Activated CD4-positive, alpha-beta memory T cell treated with anti-CD3 and anti-CD28 coated beads, Interleukin-2, amount 10 ng/mL, durations not matched to agents 7 days and 5 days (primary cell): ENCODE measurements around the gene TIMM22. TPM values are rescaled to one million over a fixed set of nuclear protein-coding genes. Genes with fewer than 3 reads are reported as not detected.
"Not testable (repeated sequence)": the region's sequence is repeated elsewhere in the genome, so short reads cannot be mapped to it uniquely, and the experiment has no call there.

Source experiments
- CTCF ChIA-PET: fragments of 350-600 bp; sonication (Branson Sonifier 250); formaldehyde crosslinking; loops from one replicate; lab custom pipeline; 2021; ENCODE audit warnings: antibody characterized with exemption, inconsistent platforms; lab: Charles Lee
- POLR2A ChIA-PET: fragments of 350-600 bp; sonication (Branson Sonifier 250); formaldehyde crosslinking; loops from one replicate; lab custom pipeline; 2021; ENCODE audit warnings: antibody characterized with exemption; lab: Charles Lee
- DNase-seq: peaks from one replicate; pipeline ENCODE4 v3.0.0-alpha.2; 2020
- H3K27ac Mint-ChIP-seq: one replicate; pipeline ENCODE4 v1.8.0; 2021; ENCODE audit warnings: mild to moderate bottlenecking, mixed read lengths
- H3K27me3 Mint-ChIP-seq: one replicate; pipeline ENCODE4 v1.8.0; 2021; ENCODE audit warnings: mixed read lengths
- H3K36me3 Mint-ChIP-seq: one replicate; pipeline ENCODE4 v1.8.0; 2021; ENCODE audit warnings: low read depth, mixed read lengths
- H3K4me1 Mint-ChIP-seq: one replicate; pipeline ENCODE4 v1.8.0; 2021; ENCODE audit warnings: mixed read lengths
- H3K4me3 Mint-ChIP-seq: one replicate; pipeline ENCODE4 v1.8.0; 2021; ENCODE audit warnings: mild to moderate bottlenecking, mixed read lengths
- H3K9me3 Mint-ChIP-seq: one replicate; pipeline ENCODE4 v1.8.0; 2021; ENCODE audit warnings: mixed read lengths
- total RNA-seq, 2 experiments: library from RNA; stranded (reverse); gene quantifications; one replicate each; pipeline ENCODE4 v1.2.3, GENCODE V29; 2021

TIMM22 gene
- total RNA-seq, 2 experiments from 2014 or later = 8.1 to 8.2 TPM

DNA sequence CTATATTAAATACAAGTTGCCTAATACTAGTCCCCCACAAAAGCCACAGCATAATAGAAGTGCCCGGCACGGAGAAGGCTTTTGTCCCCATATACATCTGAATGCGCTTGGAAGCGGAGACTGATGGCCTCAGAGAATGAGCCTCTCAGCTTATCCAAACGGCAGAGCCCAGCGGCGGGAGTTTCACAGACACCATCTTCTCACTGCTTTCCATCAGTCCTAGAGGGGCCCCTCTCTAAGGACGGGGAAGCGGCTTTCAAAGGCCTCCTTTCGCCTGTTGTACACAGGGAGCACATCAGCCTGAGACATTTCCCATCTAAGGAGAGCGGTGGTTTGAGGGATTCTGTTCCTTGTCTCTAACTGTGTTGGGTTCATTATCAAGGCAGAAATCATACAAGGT lies 34.3 kb upstream of the TIMM22 start:
- H3K9me3 Mint-ChIP-seq = no peaks in the 10 kb centered on the region
- no peaks in the 10 kb centered on the region for H3K4me1 Mint-ChIP-seq
- no peak overlapping the region for H3K27ac Mint-ChIP-seq
- no peaks in the 10 kb centered on the region for H3K36me3 Mint-ChIP-seq
- CTCF ChIA-PET = no interaction called here
- POLR2A ChIA-PET = no interaction called here
- peaks cover 18% of the 10 kb centered on the region for H3K27me3 Mint-ChIP-seq
- no peak for DNase-seq
- H3K4me3 Mint-ChIP-seq = no peak overlapping the region

DNA sequence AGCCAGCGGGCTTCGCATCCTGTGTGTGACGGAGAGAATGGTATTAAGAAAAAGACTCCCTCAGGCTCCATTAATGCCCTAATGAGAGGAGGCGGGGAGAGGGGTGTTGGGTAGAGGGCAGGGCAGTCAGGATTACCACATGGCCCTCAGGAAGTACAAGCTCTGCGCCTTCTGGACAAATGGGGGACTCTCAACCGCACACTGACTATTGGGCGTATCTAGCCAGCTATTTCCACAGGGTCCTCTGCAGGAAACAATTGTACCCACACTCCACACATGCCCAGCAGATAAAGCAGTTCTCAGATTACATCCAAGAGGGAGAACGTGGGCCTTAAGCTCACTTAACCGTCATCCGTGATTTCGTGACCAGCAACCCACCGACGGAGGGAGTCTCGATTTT lies 32.1 kb upstream of the TIMM22 start:
- DNase-seq = no peak
- H3K36me3 Mint-ChIP-seq = no peaks in the 10 kb centered on the region
- H3K9me3 Mint-ChIP-seq = no peaks in the 10 kb centered on the region
- H3K4me3 Mint-ChIP-seq = no peak overlapping the region
- no peak overlapping the region for H3K27ac Mint-ChIP-seq
- ChIA-PET CTCF (no interaction called here), POLR2A (no interaction called here)
- no peaks in the 10 kb centered on the region for H3K4me1 Mint-ChIP-seq
- H3K27me3 Mint-ChIP-seq = peaks cover 30% of the 10 kb centered on the region

DNA sequence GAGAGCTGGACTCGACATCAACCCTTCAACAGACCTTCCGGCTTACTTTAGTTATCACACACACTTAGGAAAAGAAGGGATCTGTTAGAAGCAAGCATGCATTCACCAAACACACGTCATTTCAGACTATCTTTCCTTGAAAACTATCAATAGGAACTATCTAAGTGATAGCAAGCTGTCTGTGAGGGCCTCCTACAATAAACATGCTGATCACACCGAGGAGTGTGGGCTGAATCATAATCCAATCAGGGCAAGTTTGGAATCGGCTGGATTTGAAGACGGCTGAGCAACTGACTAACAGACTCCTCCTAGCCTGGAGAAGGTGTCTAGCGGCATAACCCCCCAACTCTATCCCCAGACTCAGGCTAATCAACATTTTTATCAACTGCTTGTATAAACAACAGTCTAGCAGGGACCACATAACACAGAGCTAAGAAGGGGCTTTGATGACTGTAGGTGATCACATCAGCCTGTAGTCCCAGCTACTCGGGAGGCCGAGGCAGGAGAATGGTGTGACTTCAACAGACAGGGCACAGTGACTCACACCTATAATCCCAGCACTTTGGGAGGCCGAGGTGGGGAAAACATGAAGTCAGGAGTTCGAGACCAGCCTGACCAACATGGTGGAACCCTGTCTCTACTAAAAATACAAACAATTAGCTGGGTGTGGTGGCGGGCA lies 31.5 kb upstream of the TIMM22 start:
- Mint-ChIP-seq H3K4me3 (no peak overlapping the region), H3K4me1 (no peaks in the 10 kb centered on the region), H3K36me3 (no peaks in the 10 kb centered on the region), H3K27ac (no peak overlapping the region), H3K9me3 (no peaks in the 10 kb centered on the region), H3K27me3 (peaks cover 32% of the 10 kb centered on the region)
- ChIA-PET CTCF (interaction anchor here (1.1 kb wide), 1 partner anchor 31 kb away, joined by 3 read pairs; no protein-coding TSS in a partner anchor), POLR2A (no interaction called here)
- DNase-seq = no peak

DNA sequence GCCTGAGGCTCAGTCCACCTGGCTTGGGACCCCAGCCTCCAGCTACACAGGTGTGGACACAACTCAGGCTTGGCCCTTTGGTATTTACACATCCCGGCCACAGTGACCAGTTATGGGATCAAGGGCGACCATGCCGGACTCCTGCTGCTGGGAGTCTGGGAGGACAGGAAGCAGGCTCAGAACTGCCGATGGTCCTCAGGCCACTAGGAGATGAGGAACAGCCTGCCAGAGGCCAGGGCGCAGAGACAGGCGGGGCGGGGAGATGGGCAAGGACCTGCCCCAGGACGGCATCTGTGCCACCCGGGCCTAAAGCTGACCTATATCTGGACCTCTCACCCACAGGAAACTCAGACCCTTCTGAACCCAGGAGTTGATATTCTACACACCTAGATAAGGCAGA lies 29.8 kb upstream of the TIMM22 start:
- H3K27me3 Mint-ChIP-seq = peaks cover 28% of the 10 kb centered on the region
- no peak overlapping the region for H3K4me3 Mint-ChIP-seq
- H3K36me3 Mint-ChIP-seq = no peaks in the 10 kb centered on the region
- H3K9me3 Mint-ChIP-seq = no peaks in the 10 kb centered on the region
- H3K4me1 Mint-ChIP-seq = no peaks in the 10 kb centered on the region
- H3K27ac Mint-ChIP-seq = no peak overlapping the region
- POLR2A ChIA-PET = no interaction called here
- CTCF ChIA-PET = no interaction called here
- DNase-seq = no peak

DNA sequence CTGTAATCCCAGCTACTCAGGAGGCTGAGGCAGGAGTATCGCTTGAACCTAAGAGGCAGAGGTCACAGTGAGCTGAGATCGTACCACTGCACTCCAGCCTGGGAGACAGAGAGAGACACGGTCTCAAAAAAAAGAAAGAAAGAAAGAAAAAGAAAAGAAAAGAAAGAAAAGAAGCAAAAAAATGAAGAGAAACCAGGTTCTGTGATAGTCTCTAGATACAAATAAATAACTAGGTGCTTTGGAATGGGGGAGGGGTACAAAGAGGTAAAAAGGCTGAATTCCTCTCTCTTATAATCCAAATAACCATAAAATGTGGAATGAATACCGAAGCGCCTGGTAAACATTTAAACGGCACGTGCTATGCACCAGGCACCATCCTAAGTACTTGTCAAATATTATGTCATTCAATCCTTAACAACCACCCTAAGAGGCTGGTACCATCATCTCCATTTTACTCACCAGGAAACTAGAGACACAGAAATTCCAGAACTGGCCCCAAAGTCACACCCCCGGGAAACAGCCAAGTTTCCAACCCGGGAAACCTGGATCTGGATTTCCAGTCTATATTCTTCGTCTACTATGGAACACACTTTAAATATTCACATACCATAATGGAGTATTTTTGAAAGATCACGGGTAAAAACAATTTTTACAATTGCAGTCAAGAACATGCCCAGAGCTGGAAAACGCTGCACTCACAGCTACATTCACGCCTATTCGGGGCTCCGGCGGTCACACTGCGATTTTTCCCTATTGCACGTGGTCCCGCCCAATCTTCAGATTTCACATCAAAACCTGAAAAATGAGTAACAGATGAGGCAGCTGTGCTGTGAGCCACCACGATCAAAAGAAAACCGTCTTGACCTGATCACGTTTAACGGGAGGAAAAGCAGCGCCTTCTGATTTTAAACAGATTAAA lies 27.9 kb upstream of the TIMM22 start:
- no peak overlapping the region for H3K27ac Mint-ChIP-seq
- no peaks in the 10 kb centered on the region for H3K9me3 Mint-ChIP-seq
- DNase-seq = no peak
- H3K4me3 Mint-ChIP-seq = no peak overlapping the region
- CTCF ChIA-PET = no interaction called here
- no peaks in the 10 kb centered on the region for H3K36me3 Mint-ChIP-seq
- H3K27me3 Mint-ChIP-seq = peaks cover 26% of the 10 kb centered on the region
- no peaks in the 10 kb centered on the region for H3K4me1 Mint-ChIP-seq
- POLR2A ChIA-PET = no interaction called here

DNA sequence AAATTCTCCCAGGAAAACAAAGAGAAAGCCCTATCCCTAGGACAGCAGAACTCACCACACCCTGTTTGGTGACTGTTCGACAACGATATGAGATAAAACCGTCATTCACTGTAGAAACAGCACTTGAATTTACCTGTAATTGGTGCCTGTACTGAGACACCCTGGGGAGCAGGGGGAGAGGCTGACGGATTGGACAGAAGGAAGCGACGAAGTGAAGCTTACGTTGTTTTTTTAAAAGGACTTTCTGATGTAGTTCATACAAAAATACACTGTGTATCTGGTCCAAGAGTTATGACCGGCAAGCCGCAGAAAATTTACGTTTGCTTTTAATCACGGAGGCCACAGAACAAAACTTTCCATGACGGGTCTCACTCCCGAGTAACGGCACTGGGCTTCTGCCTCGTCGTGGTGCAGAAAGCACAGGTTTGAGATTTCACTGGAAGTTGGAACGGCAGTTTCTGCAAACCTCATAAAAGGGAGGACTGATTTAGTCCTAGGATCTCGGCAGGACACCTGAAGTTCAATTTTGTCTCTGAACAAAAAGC lies 27.0 kb upstream of the TIMM22 start:
- peaks cover 22% of the 10 kb centered on the region for H3K27me3 Mint-ChIP-seq
- no peaks in the 10 kb centered on the region for H3K9me3 Mint-ChIP-seq
- DNase-seq = no peak
- H3K27ac Mint-ChIP-seq = no peak overlapping the region
- no peak overlapping the region for H3K4me3 Mint-ChIP-seq
- CTCF ChIA-PET = no interaction called here
- no peaks in the 10 kb centered on the region for H3K4me1 Mint-ChIP-seq
- POLR2A ChIA-PET = no interaction called here
- H3K36me3 Mint-ChIP-seq = no peaks in the 10 kb centered on the region

DNA sequence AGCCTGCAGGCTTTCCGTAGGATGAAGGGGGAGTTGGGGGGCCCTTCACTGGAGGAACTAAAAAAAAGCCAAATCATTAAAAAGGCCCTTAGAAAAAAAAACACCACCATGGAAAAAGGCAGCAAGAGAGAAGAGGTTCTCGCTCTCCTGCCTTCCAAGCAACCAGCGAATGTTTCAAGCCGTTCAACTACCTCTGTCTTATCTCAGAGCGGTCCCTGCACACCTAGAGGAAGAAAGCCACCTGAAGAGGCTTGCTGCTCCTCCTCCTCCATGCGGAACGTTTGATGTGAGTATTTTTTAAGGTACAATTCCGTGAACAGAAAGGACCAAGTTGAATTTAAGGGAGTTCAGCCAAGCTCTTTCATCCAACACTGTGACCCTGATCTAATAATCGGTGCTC lies 26.6 kb upstream of the TIMM22 start:
- no peak for DNase-seq
- peaks cover 23% of the 10 kb centered on the region for H3K27me3 Mint-ChIP-seq
- CTCF ChIA-PET = interaction anchor here (1.2 kb wide), 1 partner anchor 558 kb away, joined by 3 read pairs; no protein-coding TSS in a partner anchor
- no peaks in the 10 kb centered on the region for H3K36me3 Mint-ChIP-seq
- no peak overlapping the region for H3K27ac Mint-ChIP-seq
- H3K4me3 Mint-ChIP-seq = no peak overlapping the region
- H3K4me1 Mint-ChIP-seq = no peaks in the 10 kb centered on the region
- H3K9me3 Mint-ChIP-seq = no peaks in the 10 kb centered on the region
- POLR2A ChIA-PET = no interaction called here

DNA sequence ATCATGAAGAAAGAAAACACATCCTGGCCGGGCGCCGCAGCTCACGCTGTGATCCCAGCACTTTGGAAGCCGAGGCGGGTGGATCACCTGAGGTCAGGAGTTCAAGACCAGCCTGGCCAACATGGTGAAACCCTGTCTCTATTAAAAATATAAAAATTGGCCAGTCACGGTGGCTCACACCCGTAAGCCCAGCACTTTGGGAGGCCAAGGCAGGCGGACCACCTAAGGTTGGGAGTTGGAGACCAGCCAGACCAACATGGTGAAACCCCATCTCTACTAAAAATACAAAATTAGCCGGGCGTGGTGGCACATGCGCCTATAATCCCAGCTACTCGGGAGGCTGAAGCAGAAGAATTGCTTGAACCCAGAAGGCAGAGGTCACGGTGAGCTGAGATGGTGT lies 25.1 kb upstream of the TIMM22 start:
- DNase-seq, H3K9me3 Mint-ChIP-seq, H3K36me3 Mint-ChIP-seq, H3K4me1 Mint-ChIP-seq, POLR2A ChIA-PET, H3K27ac Mint-ChIP-seq, H3K4me3 Mint-ChIP-seq: not testable (repeated sequence)
- CTCF ChIA-PET = interaction anchor here (1.2 kb wide), 1 partner anchor 9 kb away, joined by 3 read pairs; no protein-coding TSS in a partner anchor
- H3K27me3 Mint-ChIP-seq = peaks cover 35% of the 10 kb centered on the region

DNA sequence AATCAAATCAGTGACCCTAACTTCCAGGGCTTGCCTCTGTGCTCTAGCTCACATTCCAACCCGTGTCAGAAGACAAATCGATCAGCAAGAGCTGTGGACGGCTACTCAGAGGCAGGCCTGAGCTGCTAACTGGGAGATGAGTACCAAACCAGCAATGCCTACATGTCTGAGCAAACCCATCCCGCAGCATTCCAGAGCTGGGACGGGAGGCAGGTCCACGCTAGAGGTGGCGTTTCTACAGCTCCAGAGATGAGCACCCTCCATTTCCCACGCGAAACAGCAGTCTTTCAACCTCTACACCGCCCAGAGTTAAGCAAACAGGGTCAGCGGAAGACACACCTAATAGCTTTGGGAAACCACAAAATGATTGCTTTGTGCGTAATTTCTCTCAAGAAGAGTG lies 23.9 kb upstream of the TIMM22 start:
- POLR2A ChIA-PET = no interaction called here

DNA sequence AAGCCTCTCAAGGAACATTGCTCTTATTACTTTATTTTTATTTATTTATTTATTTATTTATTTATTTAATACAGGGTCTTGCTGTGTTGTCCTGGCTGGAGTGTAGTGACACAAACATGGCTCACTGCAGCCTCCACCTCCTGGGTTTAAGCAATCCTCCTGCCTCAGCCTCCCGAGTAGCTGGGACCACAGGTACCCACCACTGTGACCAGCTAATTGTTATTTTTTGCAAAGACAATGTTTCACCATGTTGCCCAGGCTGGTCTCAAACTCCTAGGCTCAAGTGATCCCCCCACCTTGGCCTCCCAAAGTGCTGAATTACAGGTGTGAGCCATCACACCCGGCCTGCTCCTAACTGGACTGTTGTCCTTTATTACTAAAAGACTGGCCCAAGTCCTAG lies 22.2 kb upstream of the TIMM22 start:
- H3K36me3 Mint-ChIP-seq, H3K9me3 Mint-ChIP-seq, H3K4me3 Mint-ChIP-seq, H3K27ac Mint-ChIP-seq, POLR2A ChIA-PET, H3K4me1 Mint-ChIP-seq, DNase-seq: not testable (repeated sequence)
- peaks cover 37% of the 10 kb centered on the region for H3K27me3 Mint-ChIP-seq
- CTCF ChIA-PET = interaction anchor here (1.4 kb wide), 1 partner anchor 22 kb away, joined by 4 read pairs; the partner anchor contains the start of gene TIMM22

More for the DNA sequence above, 23.9 kb upstream of the TIMM22 start:
- Mint-ChIP-seq H3K4me3 (no peak overlapping the region), H3K36me3 (no peaks in the 10 kb centered on the region), H3K27ac (no peak overlapping the region), H3K4me1 (peaks cover 1% of the 10 kb centered on the region), H3K9me3 (no peaks in the 10 kb centered on the region), H3K27me3 (peaks cover 42% of the 10 kb centered on the region)
- no peak for DNase-seq
- CTCF ChIA-PET = interaction anchor here (0.5 to 1.2 kb wide), 4 partner anchors 8 to 205 kb away, joined by 3 read pairs; partner anchors contain the start of gene TIMM22

DNA sequence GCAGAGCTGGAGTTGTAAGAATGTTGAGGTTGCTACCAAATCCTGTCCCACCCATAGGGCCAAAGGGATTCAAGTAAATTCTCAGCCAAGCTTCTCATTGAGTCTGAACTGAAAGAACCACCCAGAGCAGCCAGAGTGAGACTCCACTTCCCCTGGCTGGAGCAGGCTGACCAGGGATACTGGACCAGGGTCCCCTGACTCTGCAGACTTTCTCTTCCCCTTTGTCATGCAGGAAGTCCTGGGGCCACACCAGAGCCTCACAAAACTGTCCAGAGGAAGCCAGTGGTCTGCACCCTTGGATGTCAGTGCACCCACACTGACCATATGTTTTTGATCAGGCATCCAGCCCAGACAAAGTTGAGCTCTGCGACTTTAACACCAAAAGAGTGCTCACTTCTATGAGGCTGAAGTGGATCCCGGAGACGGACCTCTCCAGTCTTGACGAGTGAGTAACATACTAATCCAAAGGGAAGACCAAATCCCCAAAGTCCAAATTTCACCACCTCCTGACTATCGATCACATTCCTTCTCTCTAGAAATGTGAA lies 21.5 kb upstream of the TIMM22 start:
- POLR2A ChIA-PET = no interaction called here
- Mint-ChIP-seq H3K36me3 (no peaks in the 10 kb centered on the region), H3K27me3 (peaks cover 33% of the 10 kb centered on the region), H3K4me3 (no peak overlapping the region), H3K27ac (no peak overlapping the region), H3K4me1 (peaks cover 10% of the 10 kb centered on the region), H3K9me3 (no peaks in the 10 kb centered on the region)
- CTCF ChIA-PET = interaction anchor here (0.8 to 1.4 kb wide), 2 partner anchors 22 to 81 kb away, joined by 3 to 4 read pairs; partner anchors contain the start of gene TIMM22
- DNase-seq = no peak

DNA sequence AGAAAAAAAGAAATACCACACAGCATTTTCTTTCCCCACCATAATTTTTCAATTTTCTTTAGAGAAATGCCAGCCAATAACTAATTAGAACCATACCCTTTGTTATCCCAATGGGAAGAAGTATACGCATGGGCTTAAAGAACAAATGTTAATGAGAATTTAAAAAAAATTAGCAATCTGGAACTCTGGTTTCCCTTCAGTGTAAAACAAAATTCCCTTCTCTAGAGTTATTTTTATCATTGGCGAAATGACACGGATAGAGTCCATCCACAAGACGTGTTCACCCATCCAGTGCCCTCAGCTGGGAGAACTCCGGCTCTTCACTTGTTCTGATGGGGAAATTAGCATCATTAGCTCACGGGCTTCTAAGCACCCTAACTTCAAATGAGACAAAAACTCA lies 20.6 kb upstream of the TIMM22 start:
- Mint-ChIP-seq H3K4me3 (no peak overlapping the region), H3K36me3 (no peaks in the 10 kb centered on the region), H3K4me1 (peaks cover 16% of the 10 kb centered on the region), H3K27me3 (peaks cover 33% of the 10 kb centered on the region), H3K27ac (no peak overlapping the region), H3K9me3 (no peaks in the 10 kb centered on the region)
- ChIA-PET CTCF (interaction anchor here (0.8 kb wide), 1 partner anchor 80 kb away, joined by 3 read pairs; no protein-coding TSS in a partner anchor), POLR2A (no interaction called here)
- no peak for DNase-seq

DNA sequence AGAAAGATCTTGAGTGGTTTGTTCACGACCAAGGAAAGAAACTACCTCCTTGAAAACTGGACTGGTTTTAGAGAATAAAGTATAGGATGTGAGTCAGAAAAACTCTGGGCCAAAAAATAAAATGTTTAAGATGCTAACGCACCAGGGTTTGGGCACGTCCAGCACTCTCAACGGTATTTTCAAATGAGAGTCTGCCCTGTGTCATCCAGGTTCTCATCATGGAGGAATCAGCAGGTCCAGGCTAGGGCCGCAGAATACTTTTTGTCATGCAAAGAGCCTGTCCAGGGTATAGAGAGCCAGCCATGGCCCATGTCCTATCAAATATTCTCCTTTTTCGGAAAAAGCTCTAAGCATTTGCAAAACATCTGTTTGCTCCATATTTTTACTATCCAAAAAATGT lies 19.8 kb upstream of the TIMM22 start:
- peaks cover 33% of the 10 kb centered on the region for H3K27me3 Mint-ChIP-seq
- no peak overlapping the region for H3K27ac Mint-ChIP-seq
- no peaks in the 10 kb centered on the region for H3K36me3 Mint-ChIP-seq
- ChIA-PET CTCF (interaction anchor here (0.7 kb wide), 1 partner anchor 19 kb away, joined by 4 read pairs; the partner anchor contains the start of gene TIMM22), POLR2A (no interaction called here)
- peaks cover 16% of the 10 kb centered on the region for H3K4me1 Mint-ChIP-seq
- no peaks in the 10 kb centered on the region for H3K9me3 Mint-ChIP-seq
- DNase-seq = no peak
- no peak overlapping the region for H3K4me3 Mint-ChIP-seq
